Endometrial microvascular endothelial cells (primary cell): Measurements from ENCODE around the gene ISY1. TPM values are rescaled to one million over a fixed set of nuclear protein-coding genes. Genes with fewer than 3 reads are reported as not detected.
"Not testable (repeated sequence)": the region's sequence is repeated elsewhere in the genome, so short reads cannot be mapped to it uniquely, and the experiment has no call there.

ENCODE experiments used
- in situ Hi-C: cut with HindIII; loops from 2 replicates; pipeline ENCODE4 v1.10.0; 2017; ENCODE audit warnings: low sequenced_read_pairs, low pct_unique_long_range_greater_than_20kb; ENCODE audit errors: inconsistent ontology term
- total RNA-seq: library from RNA; depleted of rRNA; stranded (reverse); fragments of >200 nt; gene quantifications from one replicate; pipeline ENCODE4 v1.2.3, GENCODE V29; 2015; ENCODE audit errors: inconsistent ontology term

ISY1 gene
- total RNA-seq, 1 donor from 2014 or later = 24.8 TPM

- in situ Hi-C loops = loop anchor here (10.0 kb wide), 1 partner anchor 128 kb away; the partner anchor contains the start of gene CFAP92
Observed at GRCh38 chr3:129122412-129123011, 38.4 kb downstream of the ISY1 start.

- in situ Hi-C loops = loop anchor here (10.0 kb wide), 1 partner anchor 127 kb away; the partner anchor contains the start of gene CFAP92
Observed at GRCh38 chr3:129121792-129122411, 39.0 kb downstream of the ISY1 start, which contains the start of gene RAB43. Gene RAB43, minus strand, starts transcription at chr3:129121804. Its CDS starts 315 bp downstream, at chr3:129121489.

- in situ Hi-C loops = loop anchor here (10.0 kb wide), 1 partner anchor 126 kb away; the partner anchor contains the start of gene CFAP92
Observed at GRCh38 chr3:129121016-129121791, 39.7 kb downstream of the ISY1 start.

- in situ Hi-C loops = loop anchor here (10.0 kb wide), 1 partner anchor 126 kb away; the partner anchor contains the start of gene CFAP92
Observed at GRCh38 chr3:129120254-129121004, 40.4 kb downstream of the ISY1 start.

- in situ Hi-C loops = loop anchor here (10.0 kb wide), 1 partner anchor 125 kb away; the partner anchor contains the start of gene CFAP92
Observed at GRCh38 chr3:129119365-129120100, 41.3 kb downstream of the ISY1 start.

GRCh38 chr3:129118745-129119144 lies 42.1 kb downstream of the ISY1 start:
- in situ Hi-C loops = no loop called here

- in situ Hi-C loops = no loop called here
Observed at GRCh38 chr3:129117134-129117533, 43.7 kb downstream of the ISY1 start.

- in situ Hi-C loops = no loop called here
Observed at GRCh38 chr3:129116482-129116946, 44.3 kb downstream of the ISY1 start.

- in situ Hi-C loops = no loop called here
Observed at GRCh38 chr3:129114455-129114854, 46.4 kb downstream of the ISY1 start.

GRCh38 chr3:129112308-129113052 lies 48.4 kb downstream of the ISY1 start:
- in situ Hi-C loops = no loop called here

GRCh38 chr3:129111076-129111780 lies 49.6 kb downstream of the ISY1 start:
- in situ Hi-C loops = not testable (repeated sequence)

- in situ Hi-C loops = no loop called here
Observed at GRCh38 chr3:129107793-129108192, 53.1 kb downstream of the ISY1 start.

GRCh38 chr3:129106866-129107565 lies 53.8 kb downstream of the ISY1 start:
- in situ Hi-C loops = no loop called here

- in situ Hi-C loops = no loop called here
Observed at GRCh38 chr3:129106320-129106719, 54.5 kb downstream of the ISY1 start.

GRCh38 chr3:129105862-129106261 lies 55.0 kb downstream of the ISY1 start:
- in situ Hi-C loops = no loop called here

GRCh38 chr3:129104498-129105079 lies 56.3 kb downstream of the ISY1 start:
- in situ Hi-C loops = no loop called here
